SK-N-SH treated with all-trans-retinoic acid at 6 μM for 48 hours (cell line): ENCODE measurements around the gene CSF3R.

Experiments used
- ARNTL ChIP-seq: fragments of 450-650 bp; formaldehyde crosslinking; IDR thresholded peaks from 2 replicates; pipeline ENCODE4 v1.5.0; 2020; ENCODE audit warnings: low read depth, mild to moderate bottlenecking, moderate library complexity, borderline replicate concordance
- BACH2 ChIP-seq: fragments of 250-450 bp; sonication (Bioruptor Pico); IDR thresholded peaks from 2 replicates; pipeline ENCODE4 v1.9.0; 2021; ENCODE audit warnings: mild to moderate bottlenecking, borderline replicate concordance
- CSRNP3 ChIP-seq: fragments of 250-450 bp; sonication (Bioruptor Pico); IDR thresholded peaks from 2 replicates; pipeline ENCODE4 v1.5.1; 2021; ENCODE audit warnings: mild to moderate bottlenecking, moderate library complexity
- ESRRG ChIP-seq: fragments of 250-450 bp; sonication (Bioruptor Pico); IDR thresholded peaks from 2 replicates; pipeline ENCODE4 v1.6.1; 2021; ENCODE audit warnings: mild to moderate bottlenecking
- GLIS3 ChIP-seq: fragments of 250-450 bp; sonication (Bioruptor Pico); IDR thresholded peaks from 2 replicates; pipeline ENCODE4 v1.5.0; 2020; ENCODE audit warnings: mild to moderate bottlenecking, moderate library complexity
- OSR1 ChIP-seq: fragments of 250-450 bp; sonication (Bioruptor Pico); IDR thresholded peaks from 2 replicates; pipeline ENCODE4 v1.8.0; 2022; ENCODE audit warnings: moderate library complexity, mild to moderate bottlenecking, inconsistent platforms
- TOX ChIP-seq: fragments of 250-450 bp; sonication (Bioruptor Pico); IDR thresholded peaks from 2 replicates; pipeline ENCODE4 v1.8.0; 2021; ENCODE audit warnings: mild to moderate bottlenecking, moderate library complexity, borderline replicate concordance
- ZFP3 ChIP-seq: fragments of 250-450 bp; sonication (Bioruptor Pico); IDR thresholded peaks from 2 replicates; pipeline ENCODE4 v1.5.0; 2020; ENCODE audit warnings: mild to moderate bottlenecking, moderate library complexity
- ZNF565 ChIP-seq: fragments of 450-650 bp; formaldehyde crosslinking; conservative IDR thresholded peaks from 2 replicates; pipeline ENCODE4 v1.5.0; 2020; ENCODE audit warnings: low read depth, mild to moderate bottlenecking, moderate library complexity

GRCh38 chr1:36420836-36421317 is 61.8 kb downstream of the CSF3R start:
- TF ChIP-seq OSR1 (CRISPR knock-in tag) (no peak), GLIS3 (CRISPR knock-in tag) (no peak), ZFP3 (CRISPR knock-in tag) (no peak), CSRNP3 (CRISPR knock-in tag) (no peak), ZNF565 (CRISPR knock-in tag) (no peak), TOX (CRISPR knock-in tag) (no peak), ARNTL (CRISPR knock-in tag) (no peak), ESRRG (CRISPR knock-in tag) (no peak), BACH2 (CRISPR knock-in tag) (no peak)
